ENCODE results near the gene BRINP3.

BRINP3 gene

GRCh38 chr1:190464690-190465089 lies 13.0 kb downstream of the BRINP3 start:
- Histone ChIP-seq H3K36me3 (no peaks in the 10 kb centered on the region), H3K9me3 (no peaks in the 10 kb centered on the region), H3K4me1 (no peaks in the 10 kb centered on the region), H3K27me3 (no peaks in the 10 kb centered on the region), H3K4me3 (ENCODE audit: low read depth, low read length) (no peak overlapping the region)
- no peak for DNase-seq
- no peak for TF ChIP-seq CTCF (IDR thresholded peaks at IDR 0.05; ENCODE audit: low read depth, low read length)

- TF ChIP-seq CTCF (IDR thresholded peaks at IDR 0.05; ENCODE audit: low read depth, low read length) = no peak
- no peaks in the 10 kb centered on the region for H3K9me3 ChIP-seq
- H3K36me3 ChIP-seq = no peaks in the 10 kb centered on the region
- DNase-seq = no peak
- H3K4me3 ChIP-seq (ENCODE audit: low read depth, low read length) = no peak overlapping the region
- no peaks in the 10 kb centered on the region for H3K27me3 ChIP-seq
- no peaks in the 10 kb centered on the region for H3K4me1 ChIP-seq
These were observed 21.5 kb downstream of the BRINP3 start for GRCh38 chr1:190456129-190456528.

GRCh38 chr1:190455631-190456030 lies 22.0 kb downstream of the BRINP3 start:
- Histone ChIP-seq H3K36me3 (no peaks in the 10 kb centered on the region), H3K9me3 (no peaks in the 10 kb centered on the region), H3K4me3 (ENCODE audit: low read depth, low read length) (no peak overlapping the region), H3K27me3 (no peaks in the 10 kb centered on the region), H3K4me1 (no peaks in the 10 kb centered on the region)
- no peak for TF ChIP-seq CTCF (IDR thresholded peaks at IDR 0.05; ENCODE audit: low read depth, low read length)
- no peak for DNase-seq

- H3K4me1 ChIP-seq = no peaks in the 10 kb centered on the region
- DNase-seq = no peak
- H3K4me3 ChIP-seq (ENCODE audit: low read depth, low read length) = no peak overlapping the region
- H3K36me3 ChIP-seq = no peaks in the 10 kb centered on the region
- no peaks in the 10 kb centered on the region for H3K27me3 ChIP-seq
- H3K9me3 ChIP-seq = no peaks in the 10 kb centered on the region
- no peak for TF ChIP-seq CTCF (IDR thresholded peaks at IDR 0.05; ENCODE audit: low read depth, low read length)
These were observed 24.1 kb downstream of the BRINP3 start for GRCh38 chr1:190453550-190453949.

- H3K4me3 ChIP-seq (ENCODE audit: low read depth, low read length) = no peak overlapping the region
- TF ChIP-seq CTCF (IDR thresholded peaks at IDR 0.05; ENCODE audit: low read depth, low read length) = no peak
- no peak for DNase-seq
These were observed 25.3 kb downstream of the BRINP3 start for GRCh38 chr1:190452272-190452848.

GRCh38 chr1:190444464-190444863 lies 33.2 kb downstream of the BRINP3 start:
- no peak for TF ChIP-seq CTCF (IDR thresholded peaks at IDR 0.05; ENCODE audit: low read depth, low read length)
- Histone ChIP-seq H3K9me3 (no peaks in the 10 kb centered on the region), H3K4me1 (no peaks in the 10 kb centered on the region), H3K4me3 (ENCODE audit: low read depth, low read length) (no peak overlapping the region), H3K36me3 (no peaks in the 10 kb centered on the region), H3K27me3 (no peaks in the 10 kb centered on the region)
- no peak for DNase-seq

More at GRCh38 chr1:190452272-190452848, 25.3 kb downstream of the BRINP3 start:
- H3K9me3 ChIP-seq = no peaks in the 10 kb centered on the region
- no peaks in the 10 kb centered on the region for H3K27me3 ChIP-seq
- no peaks in the 10 kb centered on the region for H3K4me1 ChIP-seq
- H3K36me3 ChIP-seq = no peaks in the 10 kb centered on the region
